ENCODE results near the gene LIMS2.

Gene LIMS2

DNA sequence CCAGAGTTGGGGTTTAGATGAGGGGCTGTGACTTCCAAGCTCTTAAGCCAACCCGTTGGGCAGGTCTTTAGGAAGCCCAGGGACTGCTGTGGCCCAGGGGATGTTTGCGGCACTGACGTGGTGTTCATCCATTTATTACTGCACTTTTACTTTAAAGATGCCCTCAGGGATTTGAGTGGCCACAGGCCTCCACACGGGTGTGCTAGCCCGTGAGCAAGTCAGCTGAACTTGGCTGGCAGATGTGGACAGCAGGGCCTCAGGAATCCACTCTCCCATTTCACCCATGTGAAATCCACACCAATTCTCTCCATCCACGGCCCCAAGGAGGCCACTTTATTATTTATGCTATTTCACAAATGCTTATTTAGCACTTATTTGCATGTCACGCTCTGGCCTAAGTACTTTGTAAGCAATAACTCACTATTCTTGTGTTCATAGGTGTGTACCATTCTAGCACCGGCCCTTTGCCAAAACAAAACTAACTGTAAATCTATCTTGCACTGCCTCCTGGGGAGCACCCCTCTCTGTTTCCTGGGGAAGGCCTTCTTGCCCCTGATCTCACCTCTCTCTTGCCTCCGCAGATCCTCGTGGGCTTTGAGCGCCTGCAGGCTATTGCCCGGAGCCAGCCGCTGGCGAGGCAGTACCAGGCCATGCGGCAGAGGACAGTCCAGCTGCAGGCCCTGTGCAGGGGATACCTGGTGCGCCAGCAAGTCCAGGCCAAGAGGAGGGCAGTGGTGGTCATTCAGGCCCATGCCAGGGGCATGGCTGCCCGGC, 68.5 kb downstream of the LIMS2 start (continued):
- TF ChIP-seq ZNF560 (tag by site-specific recombination; IDR thresholded peaks at IDR 0.05; ENCODE audit: borderline replicate concordance), result no peak
- no peak for TF ChIP-seq ZNF777 (tag by site-specific recombination; IDR thresholded peaks at IDR 0.05; ENCODE audit: borderline replicate concordance)

DNA sequence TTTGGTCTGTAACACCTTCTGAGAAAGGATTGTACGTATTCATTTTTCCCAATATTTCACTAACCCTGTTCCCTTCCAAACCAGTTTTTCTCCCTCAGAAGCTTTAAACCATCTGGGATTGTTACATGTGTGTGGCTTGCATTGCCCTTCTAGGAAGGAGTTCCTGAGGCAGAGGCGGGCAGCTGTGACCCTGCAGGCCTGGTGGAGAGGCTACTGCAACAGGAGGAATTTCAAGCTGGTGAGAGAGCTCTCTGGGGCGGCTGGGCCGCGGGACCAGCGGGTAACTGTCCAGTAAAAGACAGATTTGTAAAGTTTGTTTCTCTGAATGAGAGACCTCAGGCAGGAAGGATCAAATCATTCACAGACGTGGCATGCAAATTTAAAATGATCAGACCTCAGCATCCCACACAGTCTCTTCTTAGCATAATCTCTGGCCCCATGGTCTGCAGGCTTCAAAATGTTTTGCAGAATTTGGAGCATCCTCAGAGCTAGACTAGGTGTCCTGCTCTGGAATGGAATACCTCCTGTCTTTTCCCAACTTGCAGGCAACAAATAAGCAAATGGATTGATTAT, 69.6 kb downstream of the LIMS2 start:
- ChIA-PET POLR2A (no interaction called here), CTCF (interaction anchor here (3.3 kb wide), 1 partner anchor 15 kb away, joined by 19 read pairs; no protein-coding TSS in a partner anchor)
- Histone ChIP-seq H3K36me3 (ENCODE audit: control insufficient read depth in 2 of 2, insufficient read depth in 1 of 2, low read length in 2 of 2) (no peaks in the 10 kb centered on the region), H3K4me3 (ENCODE audit: low read depth, low read length) (no peak overlapping the region), H3K9me3 (ENCODE audit: control insufficient read depth, insufficient read depth, low read depth, low read length) (no peaks in the 10 kb centered on the region), H3K4me1 (ENCODE audit: control insufficient read depth, insufficient read depth, low read length) (no peaks in the 10 kb centered on the region), H3K27ac (ENCODE audit: extremely low read depth, low read depth, low read length) (no peak overlapping the region)
- TF ChIP-seq IKZF3 (tag by site-specific recombination; IDR thresholded peaks at IDR 0.05) (no peak), ZNF341 (tag by site-specific recombination; IDR thresholded peaks at IDR 0.05; ENCODE audit: low read depth) (no peak), ZNF629 (tag by site-specific recombination; IDR thresholded peaks at IDR 0.05) (no peak), ZNF768 (tag by site-specific recombination; IDR thresholded peaks at IDR 0.05) (no peak), SETDB1 (IDR thresholded peaks at IDR 0.05; ENCODE audit: insufficient read length, low read length) (no peak), ZNF548 (tag by site-specific recombination; IDR thresholded peaks at IDR 0.05) (no peak), REPIN1 (tag by site-specific recombination; IDR thresholded peaks at IDR 0.05; ENCODE audit: low read depth) (no peak)
- TF ChIP-seq, protein P1, sequence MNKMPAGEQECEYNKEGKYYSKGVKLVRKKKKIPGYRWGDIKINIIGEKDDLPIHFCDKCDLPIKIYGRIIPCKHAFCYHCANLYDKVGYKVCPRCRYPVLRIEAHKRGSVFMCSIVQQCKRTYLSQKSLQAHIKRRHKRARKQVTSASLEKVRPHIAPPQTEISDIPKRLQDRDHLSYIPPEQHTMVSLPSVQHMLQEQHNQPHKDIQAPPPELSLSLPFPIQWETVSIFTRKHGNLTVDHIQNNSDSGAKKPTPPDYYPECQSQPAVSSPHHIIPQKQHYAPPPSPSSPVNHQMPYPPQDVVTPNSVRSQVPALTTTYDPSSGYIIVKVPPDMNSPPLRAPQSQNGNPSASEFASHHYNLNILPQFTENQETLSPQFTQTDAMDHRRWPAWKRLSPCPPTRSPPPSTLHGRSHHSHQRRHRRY (tag by site-specific recombination; IDR thresholded peaks at IDR 0.05), result no peak
- TF ChIP-seq, protein P2, sequence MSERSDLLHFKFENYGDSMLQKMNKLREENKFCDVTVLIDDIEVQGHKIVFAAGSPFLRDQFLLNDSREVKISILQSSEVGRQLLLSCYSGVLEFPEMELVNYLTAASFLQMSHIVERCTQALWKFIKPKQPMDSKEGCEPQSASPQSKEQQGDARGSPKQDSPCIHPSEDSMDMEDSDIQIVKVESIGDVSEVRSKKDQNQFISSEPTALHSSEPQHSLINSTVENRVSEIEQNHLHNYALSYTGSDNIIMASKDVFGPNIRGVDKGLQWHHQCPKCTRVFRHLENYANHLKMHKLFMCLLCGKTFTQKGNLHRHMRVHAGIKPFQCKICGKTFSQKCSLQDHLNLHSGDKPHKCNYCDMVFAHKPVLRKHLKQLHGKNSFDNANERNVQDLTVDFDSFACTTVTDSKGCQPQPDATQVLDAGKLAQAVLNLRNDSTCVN (tag by site-specific recombination; optimal IDR thresholded peaks at IDR 0.05), result no peak

DNA sequence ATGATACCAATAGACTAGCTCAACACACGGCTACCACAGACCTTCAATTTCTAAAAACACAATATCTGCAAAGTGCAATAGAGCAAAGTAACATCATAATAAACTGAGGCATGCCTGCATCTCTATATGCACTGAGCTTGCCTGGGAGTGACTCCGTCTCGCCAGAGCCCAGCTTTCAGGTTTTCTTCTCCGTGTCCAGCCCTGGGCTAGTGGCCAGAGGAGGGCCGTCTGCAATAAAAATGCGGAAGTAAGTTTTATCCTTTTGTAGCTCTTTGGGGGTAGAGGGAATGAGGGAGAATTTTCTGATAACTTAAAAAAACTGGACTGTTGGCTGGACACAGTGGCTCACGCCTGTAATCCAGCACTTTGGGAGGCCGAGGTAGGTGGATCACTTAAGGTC, 70.3 kb downstream of the LIMS2 start:
- Histone ChIP-seq H3K27ac (ENCODE audit: extremely low read depth, low read depth, low read length) (no peak overlapping the region), H3K9me3 (ENCODE audit: control insufficient read depth, insufficient read depth, low read depth, low read length) (no peaks in the 10 kb centered on the region), H3K4me3 (ENCODE audit: low read depth, low read length) (no peak overlapping the region), H3K4me1 (ENCODE audit: control insufficient read depth, insufficient read depth, low read length) (no peaks in the 10 kb centered on the region), H3K36me3 (ENCODE audit: control insufficient read depth in 2 of 2, insufficient read depth in 1 of 2, low read length in 2 of 2) (no peaks in the 10 kb centered on the region)
- CTCF ChIA-PET, result interaction anchor here (0.6 to 3.3 kb wide), 4 partner anchors 14 to 572 kb away, joined by 3 to 19 read pairs (median 4); no protein-coding TSS in a partner anchor
- POLR2A ChIA-PET, result no interaction called here
- TF ChIP-seq YY1 (tag by site-specific recombination; IDR thresholded peaks at IDR 0.05), result no peak
- TF ChIP-seq, protein P3, sequence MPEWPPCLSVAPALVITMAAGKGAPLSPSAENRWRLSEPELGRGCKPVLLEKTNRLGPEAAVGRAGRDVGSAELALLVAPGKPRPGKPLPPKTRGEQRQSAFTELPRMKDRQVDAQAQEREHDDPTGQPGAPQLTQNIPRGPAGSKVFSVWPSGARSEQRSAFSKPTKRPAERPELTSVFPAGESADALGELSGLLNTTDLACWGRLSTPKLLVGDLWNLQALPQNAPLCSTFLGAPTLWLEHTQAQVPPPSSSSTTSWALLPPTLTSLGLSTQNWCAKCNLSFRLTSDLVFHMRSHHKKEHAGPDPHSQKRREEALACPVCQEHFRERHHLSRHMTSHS (tag by site-specific recombination; IDR thresholded peaks at IDR 0.05), result no peak
- no peak for TF ChIP-seq ZNF776 (tag by site-specific recombination; IDR thresholded peaks at IDR 0.05; ENCODE audit: borderline replicate concordance)
- no peak for TF ChIP-seq ZNF214 (tag by site-specific recombination; IDR thresholded peaks at IDR 0.05; ENCODE audit: borderline replicate concordance)
- no peak for TF ChIP-seq ZNF677 (tag by site-specific recombination; IDR thresholded peaks at IDR 0.05)
- no peak for TF ChIP-seq TCF7L2 (IDR thresholded peaks at IDR 0.05; ENCODE audit: borderline replicate concordance, low read depth, low read length)
- no peak for TF ChIP-seq ZNF138 (tag by site-specific recombination; IDR thresholded peaks at IDR 0.05; ENCODE audit: borderline replicate concordance)
- no peak for TF ChIP-seq ZXDB (tag by site-specific recombination; IDR thresholded peaks at IDR 0.05)

Measured in HEK293 (cell line).